Measurements from ENCODE around the gene RSPH9. TPM values are rescaled to one million over a fixed set of nuclear protein-coding genes. Genes with fewer than 3 reads are reported as not detected.

The RSPH9 gene
- 0.58 TPM for total RNA-seq

GRCh38 chr6:43644940-43645612 is at the start of gene RSPH9:
RSPH9 (plus strand) TSS chr6:43645036; CDS start chr6:43645099, 63 bp downstream.
- DNase-seq (ENCODE audit: low spot score) = peak; percentile 49

DNA sequence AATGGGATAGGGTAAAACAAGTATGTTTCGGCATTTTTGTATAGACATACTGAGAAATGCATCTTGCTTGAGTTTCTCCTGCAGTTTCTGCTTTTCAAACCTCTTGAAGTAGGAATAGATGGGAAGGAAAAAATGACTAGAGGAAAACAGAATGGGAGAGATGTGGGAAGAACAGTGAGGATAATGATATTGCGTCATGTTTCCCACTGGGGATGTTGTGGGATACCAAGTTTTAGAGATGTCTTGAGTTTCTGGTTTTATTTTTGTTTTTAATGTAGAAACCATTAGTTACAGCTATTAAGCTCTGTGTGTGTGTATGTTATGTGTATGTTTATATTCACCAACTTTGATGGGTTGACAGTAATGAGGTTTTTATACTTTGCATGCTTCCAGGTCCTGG is 44.2 kb upstream of the RSPH9 start:
- DNase-seq (ENCODE audit: low spot score) = no peak

DNA sequence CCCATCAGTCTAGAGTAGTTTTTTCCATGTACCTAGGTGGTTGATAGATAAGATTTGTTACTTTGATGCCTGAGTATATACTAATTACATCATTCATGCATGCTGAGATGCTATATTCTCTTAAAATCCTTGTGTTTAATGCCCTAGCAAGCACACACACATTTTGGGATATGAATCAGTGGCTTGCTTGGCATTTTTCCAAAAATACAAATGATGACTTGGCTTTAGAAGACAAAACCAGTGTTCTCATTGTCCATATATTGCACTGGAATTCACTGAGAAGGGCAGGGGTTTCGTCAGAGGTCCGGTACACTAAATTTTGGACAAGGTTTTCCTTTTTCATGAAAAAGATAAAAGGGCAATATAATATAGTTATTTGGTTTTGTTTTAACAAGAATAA is 40.7 kb upstream of the RSPH9 start:
- no peak for DNase-seq (ENCODE audit: low spot score)

- no peak for DNase-seq (ENCODE audit: low spot score)
These were observed 38.8 kb upstream of the RSPH9 start for GRCh38 chr6:43606019-43606418.

DNA sequence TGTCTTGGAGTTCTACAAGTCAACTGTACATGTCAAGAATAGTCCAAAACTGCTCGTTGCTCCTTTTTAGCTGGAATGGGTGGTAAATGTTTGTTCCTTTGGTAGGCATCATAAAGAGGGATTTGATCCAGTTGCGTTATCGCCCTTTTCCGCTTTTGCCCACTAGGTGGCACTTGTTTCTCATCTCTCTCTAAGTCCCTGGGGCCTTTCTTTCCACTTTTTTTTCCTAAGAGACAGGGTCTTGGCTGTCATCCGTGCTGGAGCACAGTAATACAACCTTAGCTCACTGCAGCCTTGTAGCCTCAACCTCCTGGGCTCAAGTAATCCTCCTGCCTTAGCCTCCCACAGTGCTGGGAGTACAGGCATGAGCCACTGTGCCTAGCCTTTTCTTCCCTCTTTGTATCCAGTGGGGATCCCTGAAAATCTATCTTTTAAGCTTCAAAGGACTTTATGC is 36.5 kb upstream of the RSPH9 start:
- DNase-seq (ENCODE audit: low spot score) = peak; percentile 76

DNA sequence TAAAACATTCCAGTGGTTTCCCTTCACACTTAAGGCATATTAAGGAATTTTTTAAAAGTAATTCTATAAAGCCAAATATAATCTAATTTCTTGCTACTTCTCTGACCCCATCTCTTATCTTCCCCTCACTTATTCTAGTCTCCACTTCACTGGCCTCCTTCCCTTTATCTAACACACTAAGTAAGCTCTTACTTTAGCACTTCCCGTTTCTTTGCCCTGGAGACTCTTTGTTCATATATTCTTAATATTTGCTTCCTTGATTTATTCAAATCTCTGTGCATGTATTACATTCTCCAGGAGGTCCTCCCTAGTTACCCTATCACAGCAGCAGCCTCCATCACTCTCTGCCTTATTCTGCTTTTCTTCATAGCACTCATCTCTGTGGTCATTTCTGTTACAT is 36.0 kb upstream of the RSPH9 start:
- no peak for DNase-seq (ENCODE audit: low spot score)

- DNase-seq (ENCODE audit: low spot score) = no peak
These were observed 35.4 kb upstream of the RSPH9 start for GRCh38 chr6:43609402-43609801.

DNA sequence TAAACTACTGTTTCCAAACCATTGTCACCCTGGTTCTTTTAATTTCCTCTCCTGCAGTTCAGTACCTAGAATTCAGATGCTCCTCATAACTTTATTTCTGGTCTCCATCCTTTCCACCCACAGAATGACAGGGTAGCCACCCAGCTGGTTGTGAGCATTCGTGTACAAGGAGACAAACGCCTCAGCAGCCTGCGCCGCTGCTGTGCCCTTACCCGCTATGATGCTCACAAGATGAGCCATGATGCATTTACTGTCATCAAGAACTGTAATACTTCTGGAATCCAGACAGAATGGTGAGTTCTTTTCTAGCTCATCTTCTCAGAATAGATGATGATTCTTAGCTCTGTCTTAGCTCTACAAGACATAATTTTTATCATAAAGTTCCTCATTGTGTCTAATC is 34.4 kb upstream of the RSPH9 start:
- DNase-seq (ENCODE audit: low spot score) = no peak

DNA sequence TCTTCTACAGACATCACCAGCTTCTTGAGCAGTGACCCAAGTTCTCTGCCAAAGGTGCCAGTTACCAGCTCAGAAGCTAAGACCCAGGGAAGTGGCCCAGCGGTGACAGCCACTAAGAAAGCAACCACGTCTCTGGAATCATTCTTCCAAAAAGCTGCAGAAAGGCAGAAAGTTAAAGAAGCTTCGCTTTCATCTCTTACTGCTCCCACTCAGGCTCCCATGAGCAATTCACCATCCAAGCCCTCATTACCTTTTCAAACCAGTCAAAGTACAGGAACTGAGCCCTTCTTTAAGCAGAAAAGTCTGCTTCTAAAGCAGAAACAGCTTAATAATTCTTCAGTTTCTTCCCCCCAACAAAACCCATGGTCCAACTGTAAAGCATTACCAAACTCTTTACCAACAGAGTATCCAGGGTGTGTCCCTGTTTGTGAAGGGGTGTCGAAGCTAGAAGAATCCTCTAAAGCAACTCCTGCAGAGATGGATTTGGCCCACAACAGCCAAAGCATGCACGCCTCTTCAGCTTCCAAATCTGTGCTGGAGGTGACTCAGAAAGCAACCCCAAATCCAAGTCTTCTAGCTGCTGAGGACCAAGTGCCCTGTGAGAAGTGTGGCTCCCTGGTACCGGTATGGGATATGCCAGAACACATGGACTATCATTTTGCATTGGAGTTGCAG is 31.0 kb upstream of the RSPH9 start:
- DNase-seq (ENCODE audit: low spot score) = no peak

DNA sequence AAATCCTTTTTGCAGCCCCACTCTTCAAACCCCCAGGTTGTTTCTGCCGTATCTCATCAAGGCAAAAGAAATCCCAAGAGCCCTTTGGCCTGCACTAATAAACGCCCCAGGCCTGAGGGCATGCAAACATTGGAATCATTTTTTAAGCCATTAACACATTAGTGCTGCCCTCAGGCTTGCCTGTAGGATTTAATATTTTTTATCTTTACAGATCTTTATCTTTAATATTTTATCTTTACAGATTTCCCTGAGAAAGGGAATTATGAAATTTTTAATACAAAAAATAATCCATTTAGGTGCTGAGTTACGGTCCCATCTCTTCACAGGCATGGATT is 30.5 kb upstream of the RSPH9 start:
- no peak for DNase-seq (ENCODE audit: low spot score)

- no peak for DNase-seq (ENCODE audit: low spot score)
These were observed 27.9 kb upstream of the RSPH9 start for GRCh38 chr6:43616725-43617472.

- no peak for DNase-seq (ENCODE audit: low spot score)
These were observed 23.6 kb upstream of the RSPH9 start for GRCh38 chr6:43621078-43621835.

- DNase-seq (ENCODE audit: low spot score) = no peak
These were observed 23.0 kb upstream of the RSPH9 start for GRCh38 chr6:43621836-43622180.

DNA sequence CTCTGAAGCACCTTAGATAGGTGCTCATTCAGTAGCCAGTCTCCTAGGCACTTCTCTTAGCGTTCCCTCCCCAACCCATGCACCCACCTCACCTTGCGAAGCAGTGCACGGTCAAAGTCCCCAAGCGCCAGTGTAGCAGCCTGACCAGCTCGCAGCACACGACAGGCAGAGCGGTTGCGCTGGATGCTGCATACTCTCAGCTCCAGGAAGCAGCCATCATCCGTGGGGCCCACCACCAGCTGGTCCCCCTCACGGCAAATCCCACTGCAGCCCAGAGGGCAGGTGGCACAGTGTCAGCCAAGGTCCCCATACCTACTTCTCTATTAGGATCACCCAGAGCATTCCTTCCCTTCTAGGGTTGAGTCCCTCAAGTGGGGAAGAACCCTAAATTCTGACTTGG is 22.3 kb upstream of the RSPH9 start:
- DNase-seq (ENCODE audit: low spot score) = no peak

- DNase-seq (ENCODE audit: low spot score) = no peak
These were observed 20.7 kb upstream of the RSPH9 start for GRCh38 chr6:43623880-43624785.

- no peak for DNase-seq (ENCODE audit: low spot score)
These were observed 20.0 kb upstream of the RSPH9 start for GRCh38 chr6:43624786-43625288.

DNA sequence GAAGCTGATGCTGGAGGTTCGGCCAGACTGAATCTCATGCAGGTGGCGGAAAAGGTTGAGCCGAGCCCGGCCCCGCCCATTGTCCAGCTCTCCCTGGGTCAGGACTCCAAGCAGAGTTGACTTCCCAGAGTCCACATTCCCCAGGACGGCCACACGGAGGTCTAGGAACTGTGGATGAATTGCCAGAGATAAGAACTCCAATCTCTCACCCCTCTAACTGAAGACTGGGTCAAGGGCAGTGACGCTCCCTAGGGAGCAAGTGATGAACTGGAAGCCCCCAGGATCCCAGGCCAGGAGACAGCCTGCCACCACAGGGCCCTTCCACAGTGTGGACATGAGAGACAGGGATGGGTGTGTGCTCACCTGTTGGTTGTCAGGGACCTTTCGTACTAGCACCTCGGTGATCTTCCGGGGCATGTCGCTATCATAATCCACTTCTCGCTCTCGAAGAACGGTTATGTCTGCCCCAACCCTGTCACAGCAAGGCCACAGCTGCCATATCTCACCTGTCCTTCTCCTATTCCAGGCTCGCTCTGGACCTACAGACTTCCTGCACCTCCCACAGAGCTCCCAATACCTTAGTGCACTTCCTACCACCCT is 19.3 kb upstream of the RSPH9 start:
- DNase-seq (ENCODE audit: low spot score) = no peak

DNA sequence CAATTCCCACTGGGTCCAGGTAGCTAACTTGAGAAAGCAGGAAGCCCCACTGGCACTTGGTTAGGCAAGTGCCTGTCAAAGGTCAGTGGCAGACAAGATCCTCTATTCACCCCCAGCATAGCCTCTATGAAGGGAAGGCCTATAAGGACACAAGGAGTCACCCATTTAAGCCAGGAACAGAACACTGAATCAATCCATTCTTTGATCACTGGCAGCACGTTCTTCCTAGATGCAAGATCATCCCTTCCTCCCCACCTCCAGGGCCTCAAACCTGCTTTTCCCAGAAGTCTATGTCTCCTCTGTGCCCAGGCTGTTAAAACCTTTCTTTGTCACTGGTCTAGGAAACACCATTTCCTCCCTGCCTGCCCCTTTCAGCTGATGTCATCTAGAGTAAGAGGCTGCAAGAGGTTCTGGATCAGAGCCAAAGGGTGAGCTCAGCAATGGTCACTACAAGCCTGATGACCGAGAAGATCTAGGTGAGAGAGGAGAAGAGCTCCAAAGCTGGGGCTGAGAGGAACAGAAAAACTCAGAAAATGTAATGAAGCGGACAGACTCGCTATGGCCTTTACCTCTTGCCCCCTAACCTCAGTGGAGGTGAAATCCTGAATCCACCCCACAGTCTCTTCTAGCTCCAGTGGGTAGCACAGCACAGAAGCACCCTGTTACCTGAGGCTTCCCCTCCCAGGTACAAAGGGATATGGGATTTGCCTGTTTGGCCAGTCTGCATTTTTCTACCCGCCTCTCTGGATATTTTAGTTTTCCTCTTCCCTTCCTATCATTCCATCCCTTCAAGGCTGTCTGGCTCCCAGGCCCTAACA is 17.6 kb upstream of the RSPH9 start:
- DNase-seq (ENCODE audit: low spot score) = peak; percentile 88

DNA sequence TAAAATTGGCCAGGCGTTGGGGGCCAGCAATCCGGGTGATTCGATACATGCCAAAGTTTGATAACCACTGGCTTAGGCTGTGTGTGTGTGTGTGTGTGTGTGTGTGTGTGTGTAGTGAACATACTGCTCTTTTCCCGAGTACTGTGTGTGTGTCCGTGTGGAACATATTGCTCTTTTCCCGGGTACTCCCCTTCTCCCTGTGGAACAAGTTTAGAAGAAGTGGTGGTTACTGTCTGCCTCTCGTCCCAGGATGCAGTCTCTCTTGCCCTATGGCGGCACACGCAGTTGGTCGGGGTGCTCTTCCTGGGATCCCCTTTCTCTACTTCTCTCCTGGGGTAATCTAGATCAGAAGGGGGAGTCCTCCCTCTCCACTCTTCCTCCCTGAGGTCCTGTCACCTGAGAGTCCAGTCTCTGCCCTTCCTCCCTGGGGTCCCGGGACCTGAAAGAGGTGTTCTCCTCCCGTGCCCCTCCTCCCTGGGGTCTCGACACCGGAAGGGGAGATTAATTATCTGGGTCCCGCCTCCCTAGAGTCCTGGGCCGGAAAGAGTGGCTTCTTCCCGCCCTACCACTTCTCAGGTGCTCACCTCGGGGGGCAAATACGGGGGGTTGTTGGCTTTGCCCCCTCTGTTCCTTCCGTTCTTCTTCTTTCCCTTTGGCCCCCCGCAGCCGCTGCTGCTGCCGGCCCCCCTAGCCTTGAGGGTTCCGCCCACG is 16.3 kb upstream of the RSPH9 start:
- peak; percentile 37 for DNase-seq (ENCODE audit: low spot score)

All from mucosa of gallbladder (tissue), 1 donor.